Adrenal gland (tissue), 5 donors: Measurements from ENCODE around the gene KDM2A.

ENCODE experiments used
- POLR2A ChIP-seq, 2 donors: fragments of 450-650 bp; IDR thresholded peaks; one replicate each; pipeline ENCODE4 v1.6.1; 2017; ENCODE audit warnings: antibody characterized with exemption in 2 of 2, mild to moderate bottlenecking in 2 of 2, moderate library complexity in 1 of 2
- TF ChIP-seq, protein P1 (sequence below), 6 experiments: fragments of 450-650 bp in 4 of 6; fragments of 200-600 bp in 2 of 6; sonication (generic) in 1 of 6; IDR thresholded peaks; 1 replicate in 5 of 6; 2 replicates in 1 of 6; pipeline versions ENCODE4 v1.5.1 to v1.8.0; 2016 to 2021; ENCODE audit warnings: antibody characterized with exemption in 6 of 6, mild to moderate bottlenecking in 2 of 6, moderate library complexity in 1 of 6
- donor health status: DM: no; HTN: no; CAD: no.

DNA sequence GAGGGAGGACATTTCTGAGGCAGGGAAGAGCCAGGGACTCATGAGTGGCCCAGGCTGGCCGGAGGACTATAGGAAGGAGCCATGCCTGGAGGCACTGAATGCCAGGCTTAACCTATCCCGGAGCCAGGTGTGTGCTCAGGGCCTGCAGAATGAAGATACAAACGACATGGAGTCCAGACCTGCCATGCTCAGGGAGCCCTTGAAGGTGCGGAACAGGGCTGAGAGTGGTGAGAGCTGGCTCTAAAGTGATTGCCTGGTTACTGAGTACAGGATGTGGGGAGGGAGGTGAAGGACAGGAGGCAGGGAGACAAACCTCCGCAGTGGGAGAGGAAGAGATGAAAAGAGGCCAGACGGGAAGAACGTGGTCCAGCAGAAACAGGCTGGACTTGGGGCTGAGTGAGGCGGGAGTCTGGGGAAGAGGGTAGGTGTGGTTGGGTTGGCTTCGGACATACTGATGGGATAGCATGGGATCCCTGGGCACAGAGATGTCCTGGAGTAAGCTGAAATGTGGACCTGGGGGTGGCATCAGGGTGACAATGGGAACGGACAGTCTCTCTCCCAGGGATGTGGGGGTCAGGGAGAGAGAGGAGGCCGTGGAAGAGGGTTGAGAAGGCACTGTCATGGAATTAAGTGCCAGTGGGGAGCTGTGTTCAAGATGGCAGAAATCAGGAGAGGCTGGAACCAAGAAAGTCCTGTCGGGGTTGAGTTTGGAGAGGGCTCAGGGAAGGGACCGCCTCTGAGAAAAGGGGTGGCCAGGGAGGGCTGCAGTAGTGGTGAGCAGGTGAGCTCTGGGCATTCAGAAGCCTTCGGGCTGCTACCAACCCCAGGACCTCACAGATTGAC is 168.5 kb downstream of the KDM2A start:
- TF ChIP-seq, protein P1, sequence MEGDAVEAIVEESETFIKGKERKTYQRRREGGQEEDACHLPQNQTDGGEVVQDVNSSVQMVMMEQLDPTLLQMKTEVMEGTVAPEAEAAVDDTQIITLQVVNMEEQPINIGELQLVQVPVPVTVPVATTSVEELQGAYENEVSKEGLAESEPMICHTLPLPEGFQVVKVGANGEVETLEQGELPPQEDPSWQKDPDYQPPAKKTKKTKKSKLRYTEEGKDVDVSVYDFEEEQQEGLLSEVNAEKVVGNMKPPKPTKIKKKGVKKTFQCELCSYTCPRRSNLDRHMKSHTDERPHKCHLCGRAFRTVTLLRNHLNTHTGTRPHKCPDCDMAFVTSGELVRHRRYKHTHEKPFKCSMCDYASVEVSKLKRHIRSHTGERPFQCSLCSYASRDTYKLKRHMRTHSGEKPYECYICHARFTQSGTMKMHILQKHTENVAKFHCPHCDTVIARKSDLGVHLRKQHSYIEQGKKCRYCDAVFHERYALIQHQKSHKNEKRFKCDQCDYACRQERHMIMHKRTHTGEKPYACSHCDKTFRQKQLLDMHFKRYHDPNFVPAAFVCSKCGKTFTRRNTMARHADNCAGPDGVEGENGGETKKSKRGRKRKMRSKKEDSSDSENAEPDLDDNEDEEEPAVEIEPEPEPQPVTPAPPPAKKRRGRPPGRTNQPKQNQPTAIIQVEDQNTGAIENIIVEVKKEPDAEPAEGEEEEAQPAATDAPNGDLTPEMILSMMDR (IDR thresholded peaks at IDR 0.05): peak in 1 of 6 experiments; percentile 2
- no peak for TF ChIP-seq POLR2A (IDR thresholded peaks at IDR 0.05)
